NB4 (cell line): ENCODE results near the gene PNMA8C.
"Not testable (repeated sequence)": the region's sequence is repeated elsewhere in the genome, so short reads cannot be mapped to it uniquely, and the experiment has no call there.

Experiments
- DNase-seq: peaks from one replicate; pipeline ENCODE4 v3.0.0; 2010; ENCODE audit warnings: low read depth
- H3K4me3 ChIP-seq: one replicate; pipeline ENCODE4 v1.5.1; 2011; ENCODE audit warnings: mild to moderate bottlenecking, low read depth, low read length, moderate library complexity
- CTCF ChIP-seq: IDR thresholded peaks from one replicate; pipeline ENCODE4 v1.5.1; 2012; ENCODE audit warnings: low read depth, low read length
- MAX ChIP-seq: IDR thresholded peaks from 2 replicates; pipeline ENCODE4 v1.6.1; 2011; ENCODE audit warnings: low read depth, low read length
- MYC ChIP-seq: IDR thresholded peaks from 2 replicates; pipeline ENCODE4 v1.6.1; 2011; ENCODE audit warnings: low read depth, low read length
- POLR2A ChIP-seq: IDR thresholded peaks from 2 replicates; pipeline ENCODE4 v1.6.1; 2011; ENCODE audit warnings: mild to moderate bottlenecking; ENCODE audit not compliant: insufficient read length; ENCODE audit errors: extremely low read depth

Gene PNMA8C

DNA sequence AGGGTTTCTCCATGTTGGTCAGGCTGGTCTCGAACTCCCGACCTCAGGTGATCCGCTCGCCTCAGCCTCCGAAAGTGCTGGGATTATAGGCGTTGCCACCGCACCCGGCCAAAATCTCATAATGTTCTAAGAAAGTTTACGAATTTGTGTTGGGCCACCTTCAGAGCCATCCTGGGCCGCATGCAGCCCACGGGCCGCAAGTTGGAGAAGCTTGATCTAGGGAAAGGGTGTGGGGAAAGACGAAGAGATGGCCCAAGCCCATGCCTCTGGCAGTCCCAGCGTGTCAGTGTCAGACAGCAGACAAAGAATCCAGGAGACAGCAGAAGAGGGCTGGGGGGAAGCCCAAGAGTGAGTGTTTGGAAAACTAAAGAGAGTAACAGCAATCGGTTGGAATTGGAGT, 17.3 kb upstream of the PNMA8C start:
- no peak overlapping the region for H3K4me3 ChIP-seq
- TF ChIP-seq CTCF (no peak), POLR2A (no peak), MAX (no peak), MYC (no peak)
- no peak for DNase-seq

GRCh38 chr19:46442808-46443450, 14.2 kb upstream of the PNMA8C start:
- no peak for DNase-seq
- no peak overlapping the region for H3K4me3 ChIP-seq
- TF ChIP-seq POLR2A (no peak), MYC (no peak), CTCF (no peak), MAX (no peak)

GRCh38 chr19:46441866-46442265, 13.1 kb upstream of the PNMA8C start:
- no peak for TF ChIP-seq POLR2A
- no peak for TF ChIP-seq MYC
- TF ChIP-seq CTCF, result no peak
- no peak for TF ChIP-seq MAX
- no peak overlapping the region for H3K4me3 ChIP-seq
- DNase-seq, result no peak

GRCh38 chr19:46435689-46436088, 7.0 kb upstream of the PNMA8C start:
- DNase-seq, H3K4me3 ChIP-seq: not testable (repeated sequence)

DNA sequence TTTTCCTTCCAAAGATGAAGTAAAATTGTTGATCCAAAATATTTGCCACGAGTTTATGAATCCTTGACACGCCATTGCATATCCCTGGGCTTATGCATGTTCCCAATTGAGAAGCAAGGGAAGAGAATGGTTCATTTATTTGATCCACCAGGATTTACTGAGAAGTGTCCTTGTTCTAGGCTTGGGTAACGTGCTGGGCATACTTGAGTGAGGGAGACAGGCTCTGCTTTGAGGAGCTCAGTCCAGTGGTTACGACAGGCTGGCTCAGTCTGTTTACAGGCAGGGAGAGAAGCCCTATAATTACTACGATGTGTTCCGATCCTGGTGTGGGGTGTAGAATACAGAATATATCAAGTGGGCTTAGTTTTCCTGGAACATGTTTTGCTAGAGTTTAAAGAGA, 6.3 kb upstream of the PNMA8C start:
- DNase-seq, result no peak
- TF ChIP-seq MYC (no peak), CTCF (no peak), MAX (no peak), POLR2A (no peak)
- no peak overlapping the region for H3K4me3 ChIP-seq

- H3K4me3 ChIP-seq, DNase-seq: not testable (repeated sequence)
Measured at GRCh38 chr19:46433470-46433869, 4.7 kb upstream of the PNMA8C start.

DNA sequence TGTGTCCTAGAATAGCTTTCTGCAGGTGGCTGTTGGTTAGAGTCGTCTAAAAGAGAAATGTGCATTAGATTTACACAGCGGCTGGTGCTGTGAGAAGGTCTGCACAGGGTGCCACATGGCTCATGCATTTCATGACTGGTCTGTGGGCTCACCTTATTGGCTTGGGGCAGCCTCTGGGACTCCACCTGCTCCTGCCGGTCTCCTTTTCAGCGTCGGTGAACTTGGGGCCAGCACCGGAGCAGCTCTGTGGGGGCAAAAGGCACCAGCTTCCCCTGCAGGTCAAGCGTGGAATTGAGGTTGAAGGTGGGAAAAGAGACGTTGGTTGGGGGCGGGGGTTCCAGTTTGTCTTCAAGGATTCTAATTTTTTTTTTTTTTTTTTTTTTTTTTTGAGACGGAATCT, 3.1 kb upstream of the PNMA8C start:
- DNase-seq, result no peak

More for the DNA sequence above, 3.1 kb upstream of the PNMA8C start:
- TF ChIP-seq MAX, result no peak
- TF ChIP-seq POLR2A, result no peak
- TF ChIP-seq CTCF, result peak; percentile 54
- no peak overlapping the region for H3K4me3 ChIP-seq
